ENCODE measurements around the gene CRYBB3. TPM values are rescaled to one million over a fixed set of nuclear protein-coding genes. Genes with fewer than 3 reads are reported as not detected.
"Not testable (repeated sequence)": the region's sequence is repeated elsewhere in the genome, so short reads cannot be mapped to it uniquely, and the experiment has no call there.

The CRYBB3 gene
- total and polyA plus RNA-seq, 2 donors (not counting 1 experiment from before 2014, with no cell fraction given): not detected

DNA sequence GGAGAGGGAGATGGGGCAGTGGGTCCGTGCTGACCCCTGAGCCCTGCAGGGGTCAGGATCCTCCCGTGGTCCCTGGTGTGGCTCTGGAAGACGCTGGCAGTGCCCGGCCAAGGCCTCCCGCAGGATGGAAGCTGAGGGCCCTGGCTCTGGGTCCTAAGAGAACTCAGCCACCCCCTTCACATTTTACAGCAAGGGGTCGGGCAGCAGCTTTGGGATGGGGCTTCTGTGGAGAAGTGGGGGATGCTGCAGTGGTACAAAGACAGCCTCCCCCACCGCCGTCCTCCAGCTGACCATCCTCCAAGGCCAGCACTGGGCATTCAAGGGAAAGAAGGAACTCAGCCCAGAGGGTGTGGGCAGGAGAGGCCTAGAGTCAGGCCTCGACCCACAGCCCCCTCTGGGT lies 21.8 kb upstream of the CRYBB3 start:
- no peaks in the 10 kb centered on the region for H3K27me3 ChIP-seq (ENCODE audit: control insufficient read depth, insufficient read depth, low read length)
- no peak overlapping the region for H3K27ac ChIP-seq (ENCODE audit: insufficient read depth, low read length)
- H3K36me3 ChIP-seq (ENCODE audit: control insufficient read depth, insufficient read depth, low read length): no peaks in the 10 kb centered on the region
- TF ChIP-seq, protein P1, sequence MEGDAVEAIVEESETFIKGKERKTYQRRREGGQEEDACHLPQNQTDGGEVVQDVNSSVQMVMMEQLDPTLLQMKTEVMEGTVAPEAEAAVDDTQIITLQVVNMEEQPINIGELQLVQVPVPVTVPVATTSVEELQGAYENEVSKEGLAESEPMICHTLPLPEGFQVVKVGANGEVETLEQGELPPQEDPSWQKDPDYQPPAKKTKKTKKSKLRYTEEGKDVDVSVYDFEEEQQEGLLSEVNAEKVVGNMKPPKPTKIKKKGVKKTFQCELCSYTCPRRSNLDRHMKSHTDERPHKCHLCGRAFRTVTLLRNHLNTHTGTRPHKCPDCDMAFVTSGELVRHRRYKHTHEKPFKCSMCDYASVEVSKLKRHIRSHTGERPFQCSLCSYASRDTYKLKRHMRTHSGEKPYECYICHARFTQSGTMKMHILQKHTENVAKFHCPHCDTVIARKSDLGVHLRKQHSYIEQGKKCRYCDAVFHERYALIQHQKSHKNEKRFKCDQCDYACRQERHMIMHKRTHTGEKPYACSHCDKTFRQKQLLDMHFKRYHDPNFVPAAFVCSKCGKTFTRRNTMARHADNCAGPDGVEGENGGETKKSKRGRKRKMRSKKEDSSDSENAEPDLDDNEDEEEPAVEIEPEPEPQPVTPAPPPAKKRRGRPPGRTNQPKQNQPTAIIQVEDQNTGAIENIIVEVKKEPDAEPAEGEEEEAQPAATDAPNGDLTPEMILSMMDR (conservative IDR thresholded peaks at IDR 0.05 in 1 of 2, IDR thresholded peaks at IDR 0.05 in 1 of 2; ENCODE audit: low read depth in 1 of 2, low read length in 2 of 2): no peak
- no peak for TF ChIP-seq EZH2 (IDR thresholded peaks at IDR 0.05; ENCODE audit: low read length, missing control alignments)
- H3K79me2 ChIP-seq (ENCODE audit: control insufficient read depth, insufficient read depth, low read length): no peaks in the 10 kb centered on the region
- no peak overlapping the region for H2AFZ ChIP-seq (ENCODE audit: low read length)
- H3K4me3 ChIP-seq (replicated peaks in 1 of 4; ENCODE audit: control extremely low read depth in 1 of 4, insufficient read depth in 1 of 4, low read depth in 3 of 4, low read length in 4 of 4): no peak overlapping the region
- no peak for DNase-seq (ENCODE audit: low read depth in 2 of 2)
- no peaks in the 10 kb centered on the region for H4K20me1 ChIP-seq (ENCODE audit: control insufficient read depth, extremely low read depth, insufficient read depth, low read length)
- H3K4me2 ChIP-seq (ENCODE audit: extremely low read depth, insufficient read depth, low read length): no peak overlapping the region
- H3K9ac ChIP-seq (ENCODE audit: insufficient read depth, low read length): no peak overlapping the region
- H3K4me1 ChIP-seq (ENCODE audit: control insufficient read depth, extremely low read depth, insufficient read depth, low read length): no peaks in the 10 kb centered on the region
- H3K9me3 ChIP-seq (ENCODE audit: control insufficient read depth, insufficient read depth, low read depth, low read length): no peaks in the 10 kb centered on the region

DNA sequence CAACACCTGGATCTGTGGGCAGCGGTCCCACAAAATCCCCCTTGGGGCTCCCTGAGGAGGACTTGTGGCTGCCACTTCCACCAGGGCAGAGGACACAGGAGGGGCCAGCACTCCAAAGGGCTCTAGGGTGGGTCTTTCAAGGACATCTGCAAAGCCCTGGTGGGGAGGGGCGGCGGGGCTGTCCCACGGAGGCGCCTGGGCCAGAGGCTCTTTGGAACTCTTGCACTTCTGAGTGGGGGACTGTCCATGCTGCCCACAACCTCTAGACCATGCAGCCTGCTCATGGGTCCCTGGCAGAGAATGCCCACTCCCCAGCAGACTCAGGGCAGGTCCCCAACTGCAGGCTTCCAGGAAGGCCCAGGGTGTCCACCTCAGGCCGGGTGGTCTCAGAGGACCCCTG lies 21.3 kb upstream of the CRYBB3 start:
- DNase-seq (ENCODE audit: low read depth in 2 of 2); H3K36me3 ChIP-seq (ENCODE audit: control insufficient read depth, insufficient read depth, low read length); H3K9me3 ChIP-seq (ENCODE audit: control insufficient read depth, insufficient read depth, low read depth, low read length); H3K9ac ChIP-seq (ENCODE audit: insufficient read depth, low read length); H3K4me3 ChIP-seq (replicated peaks in 1 of 4; ENCODE audit: control extremely low read depth in 1 of 4, insufficient read depth in 1 of 4, low read depth in 3 of 4, low read length in 4 of 4); H3K27me3 ChIP-seq (ENCODE audit: control insufficient read depth, insufficient read depth, low read length); H4K20me1 ChIP-seq (ENCODE audit: control insufficient read depth, extremely low read depth, insufficient read depth, low read length); H3K4me2 ChIP-seq (ENCODE audit: extremely low read depth, insufficient read depth, low read length); H3K79me2 ChIP-seq (ENCODE audit: control insufficient read depth, insufficient read depth, low read length); H2AFZ ChIP-seq (ENCODE audit: low read length); H3K4me1 ChIP-seq (ENCODE audit: control insufficient read depth, extremely low read depth, insufficient read depth, low read length); H3K27ac ChIP-seq (ENCODE audit: insufficient read depth, low read length): not testable (repeated sequence)

DNA sequence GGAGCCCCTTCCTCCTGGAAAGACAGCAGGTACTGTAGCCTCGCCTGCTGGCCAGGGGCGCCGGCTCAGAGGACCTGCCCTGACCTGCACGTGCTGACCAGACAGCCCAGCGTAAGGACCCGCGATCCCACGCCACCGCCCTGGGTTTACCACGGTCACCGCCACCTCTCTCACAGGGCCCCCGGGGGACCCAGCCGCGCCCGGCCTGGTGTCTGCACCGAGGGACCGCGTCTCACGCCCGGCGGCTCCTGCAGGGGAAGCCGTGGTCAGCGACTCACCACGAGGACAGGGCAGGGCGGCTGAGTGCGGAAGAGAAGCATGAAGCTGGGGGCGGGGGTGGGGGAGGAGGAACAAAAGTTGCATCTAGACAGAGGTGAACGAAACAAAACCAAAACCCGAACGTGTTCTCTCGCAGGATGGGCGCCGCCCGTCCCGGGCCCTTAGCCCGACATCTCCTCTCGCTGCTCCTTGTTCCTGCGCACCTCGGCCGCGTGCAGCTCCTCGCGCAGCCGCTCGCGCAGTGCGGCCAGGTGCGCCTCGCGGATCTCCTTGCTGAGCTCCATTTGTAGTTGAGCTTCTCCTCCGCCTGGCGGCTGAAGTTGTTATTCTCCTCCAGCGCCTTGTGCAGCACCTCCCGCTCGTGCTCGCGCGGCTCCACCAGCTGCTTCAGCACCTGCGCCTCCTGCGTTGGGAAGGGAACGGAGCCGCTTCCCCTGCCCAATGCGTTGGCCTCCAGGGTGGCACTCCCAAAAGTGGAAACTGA lies 20.6 kb upstream of the CRYBB3 start:
- H3K9me3 ChIP-seq (ENCODE audit: control insufficient read depth, insufficient read depth, low read depth, low read length); H3K79me2 ChIP-seq (ENCODE audit: control insufficient read depth, insufficient read depth, low read length); H3K36me3 ChIP-seq (ENCODE audit: control insufficient read depth, insufficient read depth, low read length); H3K27me3 ChIP-seq (ENCODE audit: control insufficient read depth, insufficient read depth, low read length); H3K27ac ChIP-seq (ENCODE audit: insufficient read depth, low read length); DNase-seq (ENCODE audit: low read depth in 2 of 2); H3K4me3 ChIP-seq (replicated peaks in 1 of 4; ENCODE audit: control extremely low read depth in 1 of 4, insufficient read depth in 1 of 4, low read depth in 3 of 4, low read length in 4 of 4); H3K4me2 ChIP-seq (ENCODE audit: extremely low read depth, insufficient read depth, low read length); H4K20me1 ChIP-seq (ENCODE audit: control insufficient read depth, extremely low read depth, insufficient read depth, low read length); H3K4me1 ChIP-seq (ENCODE audit: control insufficient read depth, extremely low read depth, insufficient read depth, low read length); H2AFZ ChIP-seq (ENCODE audit: low read length); H3K9ac ChIP-seq (ENCODE audit: insufficient read depth, low read length): not testable (repeated sequence)
